HepG2 (cell line): Measurements from ENCODE around the gene PTPRCAP. TPM values are rescaled to one million over a fixed set of nuclear protein-coding genes. Genes with fewer than 3 reads are reported as not detected.

Experiments used
- ATAC-seq: fragments of 200-7000 bp; cut with Tn5 transposase; 3 replicates; pipeline ENCODE4 v1.9.1; 2020; ENCODE audit warnings: mild to moderate bottlenecking, moderate library complexity
- BruUV-seq: library from RNA; stranded (reverse); fragments of 400-500 nt; replicated peaks from 2 replicates; lab custom pipeline; 2021; lab: Mats Ljungman, UMichigan
- CTCF ChIA-PET: fragments of 300-600 bp; formaldehyde crosslinking; extraction: SDS; loops from one replicate; lab custom pipeline; 2021; ENCODE audit warnings: low total read pairs, inconsistent platforms, low intra/inter-chr PET ratio; lab: Yijun Ruan, JAX
- POLR2A ChIA-PET: fragments of 350-600 bp; sonication (Branson Sonifier 250); formaldehyde crosslinking; loops from one replicate; lab custom pipeline; 2020; ENCODE audit warnings: antibody characterized with exemption, inconsistent platforms; lab: Yijun Ruan, JAX
- DNase-seq: peaks from one replicate; pipeline ENCODE4 v3.0.0-alpha.2; 2015; ENCODE audit warnings: low spot score
- FAIRE-seq: peaks from 3 replicates; lab custom pipeline; 2011; peaks lifted over from hg19 to GRCh38; lab: Jason Lieb, UNC
- H2AFZ ChIP-seq: one replicate; pipeline ENCODE4 v1.6.1; 2011; ENCODE audit warnings: low read length, inconsistent platforms
- H3K27ac ChIP-seq: fragments of 300-600 bp; 3 replicates; pipeline ENCODE4 v1.8.0; 2011; ENCODE audit warnings: mixed run types, mild to moderate bottlenecking, mixed read lengths, low read length, inconsistent platforms; ENCODE audit not compliant: insufficient read depth; ENCODE audit errors: extremely low read length
- H3K27me3 ChIP-seq, 2 experiments: fragments of 200-600 bp in 1 of 2; 2 replicates in 1 of 2; 3 replicates in 1 of 2; pipeline versions ENCODE4 v1.6.0 to v1.8.0; 2011; ENCODE audit warnings: low read length in 2 of 2, mild to moderate bottlenecking in 2 of 2, moderate library complexity in 2 of 2, inconsistent platforms in 1 of 2; ENCODE audit not compliant: insufficient read depth in 2 of 2, control insufficient read depth in 1 of 2
- H3K36me3 ChIP-seq, 2 experiments: fragments of 200-600 bp in 1 of 2; replicated peaks in 1 of 2; 2 replicates in 1 of 2; 3 replicates in 1 of 2; pipeline versions ENCODE4 v1.5.1 to v1.8.0; 2011; ENCODE audit warnings: low read length in 2 of 2, inconsistent platforms in 1 of 2; ENCODE audit not compliant: insufficient read depth in 2 of 2, control insufficient read depth in 1 of 2
- H3K4me1 ChIP-seq: 2 replicates; pipeline ENCODE4 v1.5.1; 2012; ENCODE audit warnings: low read length, inconsistent platforms; ENCODE audit not compliant: insufficient read depth
- H3K4me2 ChIP-seq: 2 replicates; pipeline ENCODE4 v1.6.0; 2011; ENCODE audit warnings: low read depth, low read length, inconsistent platforms
- H3K4me3 ChIP-seq, 3 experiments: fragments of 200-600 bp in 1 of 3; sonication (generic), shearing (Covaris generic) in 1 of 3; replicated peaks in 1 of 3; 2 replicates each; pipeline ENCODE4 v1.5.1; 2011 to 2016; ENCODE audit warnings: low read length in 3 of 3, inconsistent platforms in 2 of 3, low read depth in 2 of 3, mild to moderate bottlenecking in 2 of 3, control low read depth in 1 of 3, mixed read lengths in 1 of 3; ENCODE audit not compliant: insufficient read depth in 1 of 3
- H3K79me2 ChIP-seq: one replicate; pipeline ENCODE4 v1.6.1; 2011; ENCODE audit warnings: low read length, inconsistent platforms; ENCODE audit not compliant: insufficient read depth
- H3K9ac ChIP-seq: 2 replicates; pipeline ENCODE4 v1.6.0; 2011; ENCODE audit warnings: mild to moderate bottlenecking, low read depth, low read length, inconsistent platforms; ENCODE audit not compliant: insufficient read depth
- H3K9me3 ChIP-seq: 2 replicates; pipeline ENCODE4 v1.5.1; 2012; ENCODE audit warnings: mild to moderate bottlenecking, low read length
- H4K20me1 ChIP-seq: 2 replicates; pipeline ENCODE4 v1.6.0; 2011; ENCODE audit warnings: inconsistent platforms, mild to moderate bottlenecking, low read length, moderate library complexity; ENCODE audit not compliant: insufficient read depth
- SNRNP70 ChIP-seq: fragments of 200-400 bp; formaldehyde crosslinking; IDR thresholded peaks from 2 replicates; pipeline ENCODE4 v1.6.1; 2017; ENCODE audit warnings: mild to moderate bottlenecking, low read depth, low read length, moderate library complexity
- SRSF1 ChIP-seq: fragments of 200-400 bp; formaldehyde crosslinking; optimal IDR thresholded peaks from 2 replicates; pipeline ENCODE3; 2017; ENCODE audit warnings: mild to moderate bottlenecking, low read depth, low read length, moderate library complexity
- ZNF441 ChIP-seq: sonication (generic); formaldehyde crosslinking; IDR thresholded peaks from 2 replicates; pipeline ENCODE4 v1.7.0; 2021; ENCODE audit warnings: missing genetic modification reagents, borderline replicate concordance
- ZNF7 ChIP-seq: IDR thresholded peaks from 2 replicates; pipeline ENCODE4 v1.6.1; 2016; ENCODE audit warnings: missing biosample characterization, missing genetic modification reagents
- ZNF883 ChIP-seq: sonication (generic); formaldehyde crosslinking; IDR thresholded peaks from 2 replicates; pipeline ENCODE4 v1.5.1; 2020; ENCODE audit warnings: mild to moderate bottlenecking, missing genetic modification reagents; ENCODE audit errors: not compliant biosample characterization
- WGBS: methylation state at CpG from one replicate; pipeline ENCODE4 v1.1.6; 2017; ENCODE audit warnings: low lambda C conversion rate; 5-methylcytosine and 5-hydroxymethylcytosine counted together
- in situ Hi-C: cut with HindIII; loops from 2 replicates; pipeline ENCODE4 v1.10.0; 2017; ENCODE audit warnings: low pct_unique_long_range_greater_than_20kb; ENCODE audit not compliant: extremely low pct_ligation_motif_present
- intact Hi-C: fragments of 100-400 bp; cut with micrococcal nuclease; formaldehyde crosslinking; loops from one replicate; pipeline ENCODE4 v1.10.0; 2022; ENCODE audit not compliant: unreplicated experiment
- polyA plus RNA-seq, 8 experiments: library from polyadenylated mRNA; depleted of rRNA in 3 of 8; stranded (reverse) in 7 of 8; unstranded in 1 of 8; fragments of >200 nt; fragmentation: Illumina TruSeq in 4 of 8; extraction: Trizol in 4 of 8; gene quantifications; 2 replicates each; pipeline versions ENCODE4 v1.2.1 to v1.2.3, GENCODE V29; 2011 to 2016; ENCODE audit warnings: low read depth in 4 of 8, missing spikeins in 1 of 8, mixed read lengths in 1 of 8; ENCODE audit not compliant: insufficient read depth in 1 of 8
- small RNA-seq, 3 experiments: library from RNA; depleted of rRNA; stranded (forward); fragments of <200 nt; gene quantifications; one replicate each; pipeline ENCODE3, GENCODE V24; 2012; ENCODE audit warnings: low read depth in 2 of 3, low replicate concordance in 1 of 3; ENCODE audit not compliant: insufficient read length in 3 of 3, insufficient read depth in 2 of 3
- total RNA-seq, 5 experiments: library from RNA; depleted of rRNA; stranded (reverse); fragments of >200 nt; fragmentation: Illumina TruSeq; extraction: Trizol; gene quantifications; 2 replicates each; pipeline ENCODE4 v1.2.3, GENCODE V29; 2016; ENCODE audit warnings: low read depth in 1 of 5

PTPRCAP gene
- total and polyA plus RNA-seq, 2 of the 13 experiments (the other 11 are each of a cell fraction or from before 2014, with no cell fraction given), result 0.60 to 0.70 TPM

GRCh38 chr11:67387518-67387917 is 50.0 kb downstream of the PTPRCAP start:
- Histone ChIP-seq H3K27me3 (peaks cover 1 to 20% of the 10 kb centered on the region in 2 experiments; a peak in 3 of 5 replicates), H3K9ac (no peak overlapping the region), H3K4me2 (no peak overlapping the region), H2AFZ (no peak overlapping the region), H3K4me3 (no peak overlapping the region), H3K36me3 (no peaks in the 10 kb centered on the region), H3K4me1 (peaks cover 32% of the 10 kb centered on the region), H4K20me1 (no peaks in the 10 kb centered on the region), H3K27ac (no peak overlapping the region), H3K9me3 (no peaks in the 10 kb centered on the region), H3K79me2 (peaks cover 8% of the 10 kb centered on the region)
- BruUV-seq, result no TSS peak
- in situ Hi-C loops (loop anchor here (5.0 kb wide), 1 partner anchor 35 kb away; the partner anchor contains the start of gene POLD4), intact Hi-C loops (loop anchor here (10.0 kb wide), 1 partner anchor 143 kb away; no protein-coding TSS in a partner anchor)
- TF ChIP-seq SNRNP70 (no peak), ZNF441 (no peak), ZNF883 (CRISPR knock-in tag) (no peak)
- no peak for ATAC-seq
- CTCF ChIA-PET, result no interaction called here
- WGBS, result 57% methylated on average over 5 of the region's 6 CpGs
- FAIRE-seq, result no peak
- POLR2A ChIA-PET, result interaction anchor here (2.2 kb wide), 1 partner anchor 14 kb away, joined by 8 read pairs; the partner anchor contains the start of gene PPP1CA
- no peak for DNase-seq

GRCh38 chr11:67387069-67387468 is 50.4 kb downstream of the PTPRCAP start:
- H3K9ac ChIP-seq, result no peak overlapping the region
- no peak overlapping the region for H3K4me2 ChIP-seq
- no peaks in the 10 kb centered on the region for H3K36me3 ChIP-seq
- BruUV-seq, result no TSS peak
- peaks cover 1 to 23% of the 10 kb centered on the region in 2 experiments; a peak in 3 of 5 replicates for H3K27me3 ChIP-seq
- TF ChIP-seq ZNF7 (0 out of 2 replicates have a peak, but pooled peaks have one; percentile 43), SRSF1 (no peak)
- peaks cover 4% of the 10 kb centered on the region for H3K79me2 ChIP-seq
- H4K20me1 ChIP-seq, result no peaks in the 10 kb centered on the region
- in situ Hi-C loops, result loop anchor here (5.0 kb wide), 1 partner anchor 35 kb away; the partner anchor contains the start of gene POLD4
- 12% methylated on average over 8 of the region's 9 CpGs for WGBS
- H3K9me3 ChIP-seq, result no peaks in the 10 kb centered on the region
- DNase-seq (no peak), FAIRE-seq (no peak), ATAC-seq (no peak)
- H3K4me1 ChIP-seq, result peaks cover 33% of the 10 kb centered on the region
- H2AFZ ChIP-seq, result no peak overlapping the region
- H3K27ac ChIP-seq, result no peak overlapping the region
- ChIA-PET POLR2A (interaction anchor here (2.2 to 18.5 kb wide), 2 partner anchors 14 to 33 kb away, joined by 8 to 365 read pairs; partner anchors contain the start of genes POLD4 and PPP1CA), CTCF (no interaction called here)
- H3K4me3 ChIP-seq, result no peak overlapping the region
- intact Hi-C loops, result loop anchor here (10.0 kb wide), 1 partner anchor 142 kb away; no protein-coding TSS in a partner anchor

Small RNAs within 50 kb of the gene (small RNA-seq; reads per million reads assigned to genes)
- gene RNU6-1238P, result 0 reads per million in 3 experiments

Other genes starting within 250 kb of the PTPRCAP start
- 26.3 and 31.3 TPM in 2 replicates for gene GRK2, start 171.2 kb downstream of the PTPRCAP start, total RNA-seq (2016; rRNA removed; fragmentation: Illumina TruSeq; extraction: Trizol)
- gene GRK2, start 171.2 kb downstream of the PTPRCAP start, polyA plus RNA-seq (2011; rRNA removed), result 42.4 and 66.8 TPM in 2 replicates
- gene ANKRD13D, start 148.4 kb downstream of the PTPRCAP start, total RNA-seq (2016; rRNA removed; fragmentation: Illumina TruSeq; extraction: Trizol), result 4.8 and 18.6 TPM in 2 replicates
- 27.3 and 35.5 TPM in 2 replicates for gene ANKRD13D, start 148.4 kb downstream of the PTPRCAP start, polyA plus RNA-seq (2011; rRNA removed)
- gene SSH3, start 134.2 kb downstream of the PTPRCAP start, total RNA-seq (2016; rRNA removed; fragmentation: Illumina TruSeq; extraction: Trizol), result 7.5 and 12.4 TPM in 2 replicates
- 18.6 and 18.8 TPM in 2 replicates for gene SSH3, start 134.2 kb downstream of the PTPRCAP start, polyA plus RNA-seq (2011; rRNA removed)
- 10.5 and 10.9 TPM in 2 replicates for gene POLD4, start 84.1 kb downstream of the PTPRCAP start, total RNA-seq (2016; rRNA removed; fragmentation: Illumina TruSeq; extraction: Trizol)
- gene POLD4, start 84.1 kb downstream of the PTPRCAP start, polyA plus RNA-seq (2011; rRNA removed), result 27.4 and 35.1 TPM in 2 replicates
- 0.48 and 0.49 TPM in 2 replicates for gene CLCF1, start 64.1 kb downstream of the PTPRCAP start, total RNA-seq (2016; rRNA removed; fragmentation: Illumina TruSeq; extraction: Trizol)
- gene CLCF1, start 64.1 kb downstream of the PTPRCAP start, polyA plus RNA-seq (2011; rRNA removed), result 0.78 and 0.80 TPM in 2 replicates
- gene RAD9A, start 45.7 kb downstream of the PTPRCAP start, total RNA-seq (2016; rRNA removed; fragmentation: Illumina TruSeq; extraction: Trizol), result 6.1 and 10.1 TPM in 2 replicates
- 14.7 and 15.7 TPM in 2 replicates for gene RAD9A, start 45.7 kb downstream of the PTPRCAP start, polyA plus RNA-seq (2011; rRNA removed)
- 170 and 188 TPM in 2 replicates for gene PPP1CA, start 35.8 kb downstream of the PTPRCAP start, total RNA-seq (2016; rRNA removed; fragmentation: Illumina TruSeq; extraction: Trizol)
- gene PPP1CA, start 35.8 kb downstream of the PTPRCAP start, polyA plus RNA-seq (2011; rRNA removed), result 149 and 173 TPM in 2 replicates
- 0.81 and 1.0 TPM in 2 replicates for gene TBC1D10C, start 33.6 kb downstream of the PTPRCAP start, total RNA-seq (2016; rRNA removed; fragmentation: Illumina TruSeq; extraction: Trizol)
- gene TBC1D10C, start 33.6 kb downstream of the PTPRCAP start, polyA plus RNA-seq (2011; rRNA removed), result 1.8 and 2.8 TPM in 2 replicates
- gene CARNS1, start 22.0 kb downstream of the PTPRCAP start, total RNA-seq (2016; rRNA removed; fragmentation: Illumina TruSeq; extraction: Trizol), result not detected in 2 replicates
- 0.01 TPM in 1 of 2 replicates, not detected in the other for gene CARNS1, start 22.0 kb downstream of the PTPRCAP start, polyA plus RNA-seq (2011; rRNA removed)
- gene RPS6KB2, start 9.2 kb downstream of the PTPRCAP start, total RNA-seq (2016; rRNA removed; fragmentation: Illumina TruSeq; extraction: Trizol), result 35.3 and 54.8 TPM in 2 replicates
- 52.9 and 59.2 TPM in 2 replicates for gene RPS6KB2, start 9.2 kb downstream of the PTPRCAP start, polyA plus RNA-seq (2011; rRNA removed)
- gene CORO1B, start 5.8 kb upstream of the PTPRCAP start, total RNA-seq (2016; rRNA removed; fragmentation: Illumina TruSeq; extraction: Trizol), result 32.2 and 32.9 TPM in 2 replicates
- gene CORO1B, start 5.8 kb upstream of the PTPRCAP start, polyA plus RNA-seq (2011; rRNA removed), result 33.8 and 48.8 TPM in 2 replicates
- not detected in 2 replicates for gene GPR152, start 15.0 kb upstream of the PTPRCAP start, total RNA-seq (2016; rRNA removed; fragmentation: Illumina TruSeq; extraction: Trizol)
- gene GPR152, start 15.0 kb upstream of the PTPRCAP start, polyA plus RNA-seq (2011; rRNA removed), result not detected in 2 replicates
- not detected in 2 replicates for gene CABP4, start 17.7 kb upstream of the PTPRCAP start, total RNA-seq (2016; rRNA removed; fragmentation: Illumina TruSeq; extraction: Trizol)
- gene CABP4, start 17.7 kb upstream of the PTPRCAP start, polyA plus RNA-seq (2011; rRNA removed), result not detected in 2 replicates
- 5.1 and 6.9 TPM in 2 replicates for gene TMEM134, start 31.6 kb upstream of the PTPRCAP start, total RNA-seq (2016; rRNA removed; fragmentation: Illumina TruSeq; extraction: Trizol)
- gene TMEM134, start 31.6 kb upstream of the PTPRCAP start, polyA plus RNA-seq (2011; rRNA removed), result 26.9 and 36.5 TPM in 2 replicates
- 51.8 and 54.7 TPM in 2 replicates for gene AIP, start 45.3 kb upstream of the PTPRCAP start, total RNA-seq (2016; rRNA removed; fragmentation: Illumina TruSeq; extraction: Trizol)
- gene AIP, start 45.3 kb upstream of the PTPRCAP start, polyA plus RNA-seq (2011; rRNA removed), result 110 and 113 TPM in 2 replicates
- 7.7 and 8.5 TPM in 2 replicates for gene PITPNM1, start 67.7 kb upstream of the PTPRCAP start, total RNA-seq (2016; rRNA removed; fragmentation: Illumina TruSeq; extraction: Trizol)
- gene PITPNM1, start 67.7 kb upstream of the PTPRCAP start, polyA plus RNA-seq (2011; rRNA removed), result 8.2 and 9.4 TPM in 2 replicates
- 19.7 and 23.2 TPM in 2 replicates for gene CDK2AP2, start 70.5 kb upstream of the PTPRCAP start, total RNA-seq (2016; rRNA removed; fragmentation: Illumina TruSeq; extraction: Trizol)
- 15.0 and 15.2 TPM in 2 replicates for gene CDK2AP2, start 70.5 kb upstream of the PTPRCAP start, polyA plus RNA-seq (2011; rRNA removed)
- not detected in 2 replicates for gene CABP2, start 85.8 kb upstream of the PTPRCAP start, total RNA-seq (2016; rRNA removed; fragmentation: Illumina TruSeq; extraction: Trizol)
- gene CABP2, start 85.8 kb upstream of the PTPRCAP start, polyA plus RNA-seq (2011; rRNA removed), result not detected in 2 replicates
- gene GSTP1, start 146.1 kb upstream of the PTPRCAP start, total RNA-seq (2016; rRNA removed; fragmentation: Illumina TruSeq; extraction: Trizol), result not detected in 2 replicates
- gene GSTP1, start 146.1 kb upstream of the PTPRCAP start, polyA plus RNA-seq (2011; rRNA removed), result 0.33 TPM in 1 of 2 replicates, not detected in the other
- gene NDUFV1, start 169.3 kb upstream of the PTPRCAP start, total RNA-seq (2016; rRNA removed; fragmentation: Illumina TruSeq; extraction: Trizol), result 137 and 140 TPM in 2 replicates
- gene NDUFV1, start 169.3 kb upstream of the PTPRCAP start, polyA plus RNA-seq (2011; rRNA removed), result 88.9 and 92.4 TPM in 2 replicates
- 18.0 and 25.8 TPM in 2 replicates for gene NUDT8, start 192.3 kb upstream of the PTPRCAP start, total RNA-seq (2016; rRNA removed; fragmentation: Illumina TruSeq; extraction: Trizol)
- 6.7 and 7.8 TPM in 2 replicates for gene NUDT8, start 192.3 kb upstream of the PTPRCAP start, polyA plus RNA-seq (2011; rRNA removed)
- gene TBX10, start 202.1 kb upstream of the PTPRCAP start, total RNA-seq (2016; rRNA removed; fragmentation: Illumina TruSeq; extraction: Trizol), result 0.17 and 0.27 TPM in 2 replicates
- gene TBX10, start 202.1 kb upstream of the PTPRCAP start, polyA plus RNA-seq (2011; rRNA removed), result 1.7 and 3.1 TPM in 2 replicates
- 3.3 and 3.4 TPM in 2 replicates for gene ACY3, start 213.0 kb upstream of the PTPRCAP start, total RNA-seq (2016; rRNA removed; fragmentation: Illumina TruSeq; extraction: Trizol)
- 3.7 and 7.6 TPM in 2 replicates for gene ACY3, start 213.0 kb upstream of the PTPRCAP start, polyA plus RNA-seq (2011; rRNA removed)
- gene ALDH3B2, start 236.9 kb upstream of the PTPRCAP start, total RNA-seq (2016; rRNA removed; fragmentation: Illumina TruSeq; extraction: Trizol), result not detected in 2 replicates
- gene ALDH3B2, start 236.9 kb upstream of the PTPRCAP start, polyA plus RNA-seq (2011; rRNA removed), result not detected in 2 replicates